Measurements from ENCODE around the gene ASB7.
"Not testable (repeated sequence)": the region's sequence is repeated elsewhere in the genome, so short reads cannot be mapped to it uniquely, and the experiment has no call there.

ASB7 gene

GRCh38 chr15:100591163-100591562 is 11.2 kb upstream of the ASB7 start:
- not testable (repeated sequence) for H2BK120ac ChIP-seq (ENCODE audit: low read depth, low read length); H3K79me1 ChIP-seq (ENCODE audit: low read length); H3K4me2 ChIP-seq (ENCODE audit: low read length); H3K79me2 ChIP-seq (ENCODE audit: control insufficient read depth, insufficient read depth, low read length); H3K36me3 ChIP-seq (ENCODE audit: control insufficient read depth, insufficient read depth, low read length); H3K4me3 ChIP-seq (ENCODE audit: low read length); H3K18ac ChIP-seq (ENCODE audit: low read length); H3K27me3 ChIP-seq (ENCODE audit: insufficient read depth, low read length, poor library complexity); H3K9ac ChIP-seq (ENCODE audit: low read length); H2BK5ac ChIP-seq (ENCODE audit: low read length); H4K5ac ChIP-seq (ENCODE audit: low read length); DNase-seq; H3K27ac ChIP-seq (ENCODE audit: low read depth, low read length); H4K8ac ChIP-seq (ENCODE audit: low read depth, low read length); H3K56ac ChIP-seq (ENCODE audit: low read length); H3K4me1 ChIP-seq (ENCODE audit: control insufficient read depth, low read depth, low read length); H2BK15ac ChIP-seq (replicated peaks; ENCODE audit: low read depth); H3K23ac ChIP-seq (ENCODE audit: low read length); H2AK5ac ChIP-seq (ENCODE audit: low read length); H3K4ac ChIP-seq (ENCODE audit: low read depth, low read length)
- no CpG with 5 or more reads among the region's 2 CpGs for WGBS (ENCODE audit: extremely low coverage, insufficient coverage, low lambda C conversion rate)

- no peak overlapping the region for H3K23ac ChIP-seq (ENCODE audit: low read length)
- H2BK15ac ChIP-seq (replicated peaks; ENCODE audit: low read depth) = no peak overlapping the region
- peaks cover 1% of the 10 kb centered on the region for H3K79me2 ChIP-seq (ENCODE audit: control insufficient read depth, insufficient read depth, low read length)
- no peak overlapping the region for H4K5ac ChIP-seq (ENCODE audit: low read length)
- H3K79me1 ChIP-seq (ENCODE audit: low read length) = peaks cover 5% of the 10 kb centered on the region
- WGBS (ENCODE audit: extremely low coverage, insufficient coverage, low lambda C conversion rate) = no CpG with 5 or more reads among the region's 2 CpGs
- no peak overlapping the region for H3K56ac ChIP-seq (ENCODE audit: low read length)
- no peaks in the 10 kb centered on the region for H3K36me3 ChIP-seq (ENCODE audit: control insufficient read depth, insufficient read depth, low read length)
- no peak for DNase-seq
- H2AK5ac ChIP-seq (ENCODE audit: low read length) = no peak overlapping the region
- H4K8ac ChIP-seq (ENCODE audit: low read depth, low read length) = no peak overlapping the region
- no peak overlapping the region for H3K27ac ChIP-seq (ENCODE audit: low read depth, low read length)
- no peak overlapping the region for H3K4me2 ChIP-seq (ENCODE audit: low read length)
- no peak overlapping the region for H3K4ac ChIP-seq (ENCODE audit: low read depth, low read length)
- H2BK5ac ChIP-seq (ENCODE audit: low read length) = no peak overlapping the region
- H3K4me3 ChIP-seq (ENCODE audit: low read length) = no peak overlapping the region
- H2BK120ac ChIP-seq (ENCODE audit: low read depth, low read length) = no peak overlapping the region
- no peaks in the 10 kb centered on the region for H3K4me1 ChIP-seq (ENCODE audit: control insufficient read depth, low read depth, low read length)
- no peak overlapping the region for H3K18ac ChIP-seq (ENCODE audit: low read length)
- H3K9ac ChIP-seq (ENCODE audit: low read length) = no peak overlapping the region
- no peaks in the 10 kb centered on the region for H3K27me3 ChIP-seq (ENCODE audit: insufficient read depth, low read length, poor library complexity)
Measured at GRCh38 chr15:100591835-100592234, 10.6 kb upstream of the ASB7 start.

GRCh38 chr15:100592898-100593297 is 9.5 kb upstream of the ASB7 start:
- Histone ChIP-seq H3K79me1 (ENCODE audit: low read length) (peaks cover 6% of the 10 kb centered on the region), H4K5ac (ENCODE audit: low read length) (no peak overlapping the region), H3K23ac (ENCODE audit: low read length) (no peak overlapping the region), H2BK15ac (replicated peaks; ENCODE audit: low read depth) (no peak overlapping the region), H3K36me3 (ENCODE audit: control insufficient read depth, insufficient read depth, low read length) (no peaks in the 10 kb centered on the region), H3K27ac (ENCODE audit: low read depth, low read length) (no peak overlapping the region), H2AK5ac (ENCODE audit: low read length) (no peak overlapping the region), H3K4me1 (ENCODE audit: control insufficient read depth, low read depth, low read length) (no peaks in the 10 kb centered on the region), H3K27me3 (ENCODE audit: insufficient read depth, low read length, poor library complexity) (no peaks in the 10 kb centered on the region), H2BK120ac (ENCODE audit: low read depth, low read length) (no peak overlapping the region), H3K18ac (ENCODE audit: low read length) (no peak overlapping the region), H3K56ac (ENCODE audit: low read length) (no peak overlapping the region), H3K9ac (ENCODE audit: low read length) (no peak overlapping the region), H3K4me2 (ENCODE audit: low read length) (no peak overlapping the region), H3K4ac (ENCODE audit: low read depth, low read length) (no peak overlapping the region), H4K8ac (ENCODE audit: low read depth, low read length) (no peak overlapping the region), H3K79me2 (ENCODE audit: control insufficient read depth, insufficient read depth, low read length) (peaks cover 1% of the 10 kb centered on the region), H2BK5ac (ENCODE audit: low read length) (no peak overlapping the region), H3K4me3 (ENCODE audit: low read length) (no peak overlapping the region)
- no CpG with 5 or more reads among the region's 3 CpGs for WGBS (ENCODE audit: extremely low coverage, insufficient coverage, low lambda C conversion rate)
- DNase-seq = no peak

GRCh38 chr15:100593431-100593830 is 9.0 kb upstream of the ASB7 start:
- Histone ChIP-seq H3K4me3 (ENCODE audit: low read length) (no peak overlapping the region), H3K36me3 (ENCODE audit: control insufficient read depth, insufficient read depth, low read length) (no peaks in the 10 kb centered on the region), H3K4me2 (ENCODE audit: low read length) (no peak overlapping the region), H4K8ac (ENCODE audit: low read depth, low read length) (no peak overlapping the region), H3K56ac (ENCODE audit: low read length) (no peak overlapping the region), H3K9ac (ENCODE audit: low read length) (no peak overlapping the region), H3K27ac (ENCODE audit: low read depth, low read length) (no peak overlapping the region), H3K79me2 (ENCODE audit: control insufficient read depth, insufficient read depth, low read length) (peaks cover 1% of the 10 kb centered on the region), H3K23ac (ENCODE audit: low read length) (no peak overlapping the region), H2BK120ac (ENCODE audit: low read depth, low read length) (no peak overlapping the region), H3K79me1 (ENCODE audit: low read length) (peaks cover 6% of the 10 kb centered on the region), H3K27me3 (ENCODE audit: insufficient read depth, low read length, poor library complexity) (no peaks in the 10 kb centered on the region), H2BK15ac (replicated peaks; ENCODE audit: low read depth) (no peak overlapping the region), H2AK5ac (ENCODE audit: low read length) (no peak overlapping the region), H3K4ac (ENCODE audit: low read depth, low read length) (no peak overlapping the region), H3K4me1 (ENCODE audit: control insufficient read depth, low read depth, low read length) (no peaks in the 10 kb centered on the region), H3K18ac (ENCODE audit: low read length) (no peak overlapping the region), H2BK5ac (ENCODE audit: low read length) (no peak overlapping the region), H4K5ac (ENCODE audit: low read length) (no peak overlapping the region)
- no peak for DNase-seq
- no CpG with 5 or more reads among the region's 2 CpGs for WGBS (ENCODE audit: extremely low coverage, insufficient coverage, low lambda C conversion rate)

- Histone ChIP-seq H3K27me3 (ENCODE audit: insufficient read depth, low read length, poor library complexity) (no peaks in the 10 kb centered on the region), H2BK5ac (ENCODE audit: low read length) (no peak overlapping the region), H4K8ac (ENCODE audit: low read depth, low read length) (no peak overlapping the region), H3K36me3 (ENCODE audit: control insufficient read depth, insufficient read depth, low read length) (no peaks in the 10 kb centered on the region), H3K23ac (ENCODE audit: low read length) (no peak overlapping the region), H3K56ac (ENCODE audit: low read length) (no peak overlapping the region), H2BK15ac (replicated peaks; ENCODE audit: low read depth) (no peak overlapping the region), H3K4me2 (ENCODE audit: low read length) (no peak overlapping the region), H3K9ac (ENCODE audit: low read length) (no peak overlapping the region), H3K18ac (ENCODE audit: low read length) (no peak overlapping the region), H2BK120ac (ENCODE audit: low read depth, low read length) (no peak overlapping the region), H4K5ac (ENCODE audit: low read length) (no peak overlapping the region), H3K4me1 (ENCODE audit: control insufficient read depth, low read depth, low read length) (no peaks in the 10 kb centered on the region), H2AK5ac (ENCODE audit: low read length) (no peak overlapping the region), H3K4ac (ENCODE audit: low read depth, low read length) (no peak overlapping the region), H3K79me1 (ENCODE audit: low read length) (peaks cover 12% of the 10 kb centered on the region), H3K4me3 (ENCODE audit: low read length) (no peak overlapping the region), H3K79me2 (ENCODE audit: control insufficient read depth, insufficient read depth, low read length) (peaks cover 1% of the 10 kb centered on the region), H3K27ac (ENCODE audit: low read depth, low read length) (no peak overlapping the region)
- no CpG with 5 or more reads among the region's 3 CpGs for WGBS (ENCODE audit: extremely low coverage, insufficient coverage, low lambda C conversion rate)
- no peak for DNase-seq
Measured at GRCh38 chr15:100595964-100596363, 6.4 kb upstream of the ASB7 start.

- Histone ChIP-seq H3K79me1 (ENCODE audit: low read length) (peaks cover 13% of the 10 kb centered on the region), H3K27ac (ENCODE audit: low read depth, low read length) (no peak overlapping the region), H4K5ac (ENCODE audit: low read length) (no peak overlapping the region), H3K36me3 (ENCODE audit: control insufficient read depth, insufficient read depth, low read length) (no peaks in the 10 kb centered on the region), H2BK15ac (replicated peaks; ENCODE audit: low read depth) (no peak overlapping the region), H3K56ac (ENCODE audit: low read length) (no peak overlapping the region), H3K4ac (ENCODE audit: low read depth, low read length) (no peak overlapping the region), H3K4me1 (ENCODE audit: control insufficient read depth, low read depth, low read length) (no peaks in the 10 kb centered on the region), H2AK5ac (ENCODE audit: low read length) (no peak overlapping the region), H3K23ac (ENCODE audit: low read length) (no peak overlapping the region), H3K4me2 (ENCODE audit: low read length) (no peak overlapping the region), H3K27me3 (ENCODE audit: insufficient read depth, low read length, poor library complexity) (no peaks in the 10 kb centered on the region), H2BK5ac (ENCODE audit: low read length) (no peak overlapping the region), H3K4me3 (ENCODE audit: low read length) (no peak overlapping the region), H3K9ac (ENCODE audit: low read length) (no peak overlapping the region), H3K79me2 (ENCODE audit: control insufficient read depth, insufficient read depth, low read length) (peaks cover 8% of the 10 kb centered on the region), H3K18ac (ENCODE audit: low read length) (no peak overlapping the region), H4K8ac (ENCODE audit: low read depth, low read length) (no peak overlapping the region), H2BK120ac (ENCODE audit: low read depth, low read length) (no peak overlapping the region)
- WGBS (ENCODE audit: extremely low coverage, insufficient coverage, low lambda C conversion rate) = no CpG with 5 or more reads among the region's 7 CpGs
- no peak for DNase-seq
Measured at GRCh38 chr15:100596792-100597191, 5.6 kb upstream of the ASB7 start.
